ENCODE measurements around the gene IGF1R.

GRCh38 chr15:98937413-98938104, 289.2 kb downstream of the IGF1R start:
- TF ChIP-seq POLR2A (IDR thresholded peaks at IDR 0.05; ENCODE audit: low read depth, low read length) = no peak
- no peak for TF ChIP-seq CTCF (IDR thresholded peaks at IDR 0.05; ENCODE audit: extremely low read depth in 1 of 2, insufficient read depth in 1 of 2, low read depth in 1 of 2, low read length in 2 of 2)
- no peak for TF ChIP-seq EZH2 (IDR thresholded peaks at IDR 0.05; ENCODE audit: borderline replicate concordance, low read depth, low read length, severe bottlenecking)
- no peak for TF ChIP-seq MAX (IDR thresholded peaks at IDR 0.05; ENCODE audit: insufficient read depth, insufficient read length)
